ENCODE data around the gene DUSP18.

GRCh38 chr22:30614879-30615278, 52.8 kb downstream of the DUSP18 start:
- TF ChIP-seq, protein P1, sequence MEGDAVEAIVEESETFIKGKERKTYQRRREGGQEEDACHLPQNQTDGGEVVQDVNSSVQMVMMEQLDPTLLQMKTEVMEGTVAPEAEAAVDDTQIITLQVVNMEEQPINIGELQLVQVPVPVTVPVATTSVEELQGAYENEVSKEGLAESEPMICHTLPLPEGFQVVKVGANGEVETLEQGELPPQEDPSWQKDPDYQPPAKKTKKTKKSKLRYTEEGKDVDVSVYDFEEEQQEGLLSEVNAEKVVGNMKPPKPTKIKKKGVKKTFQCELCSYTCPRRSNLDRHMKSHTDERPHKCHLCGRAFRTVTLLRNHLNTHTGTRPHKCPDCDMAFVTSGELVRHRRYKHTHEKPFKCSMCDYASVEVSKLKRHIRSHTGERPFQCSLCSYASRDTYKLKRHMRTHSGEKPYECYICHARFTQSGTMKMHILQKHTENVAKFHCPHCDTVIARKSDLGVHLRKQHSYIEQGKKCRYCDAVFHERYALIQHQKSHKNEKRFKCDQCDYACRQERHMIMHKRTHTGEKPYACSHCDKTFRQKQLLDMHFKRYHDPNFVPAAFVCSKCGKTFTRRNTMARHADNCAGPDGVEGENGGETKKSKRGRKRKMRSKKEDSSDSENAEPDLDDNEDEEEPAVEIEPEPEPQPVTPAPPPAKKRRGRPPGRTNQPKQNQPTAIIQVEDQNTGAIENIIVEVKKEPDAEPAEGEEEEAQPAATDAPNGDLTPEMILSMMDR (IDR thresholded peaks at IDR 0.05): no peak
- no peak for TF ChIP-seq POLR2A (IDR thresholded peaks at IDR 0.05)

All from lower leg skin (tissue), 3 donors.